Measurements from ENCODE around the gene HSFX3.
"Not testable (repeated sequence)": the region's sequence is repeated elsewhere in the genome, so short reads cannot be mapped to it uniquely, and the experiment has no call there.

The HSFX3 gene
- long read RNA-seq, donor 1, result 0 reads
- long read RNA-seq, donor 2, result 0 reads
- long read RNA-seq, donor 3, result 0 reads
- long read RNA-seq, donor 4, result 0 reads
- long read RNA-seq, donor 5, result 0 reads
- long read RNA-seq, donor 6, result 0 reads
- long read RNA-seq, donor 7, result 0 reads
- long read RNA-seq, donor 8, result 0 reads

DNA sequence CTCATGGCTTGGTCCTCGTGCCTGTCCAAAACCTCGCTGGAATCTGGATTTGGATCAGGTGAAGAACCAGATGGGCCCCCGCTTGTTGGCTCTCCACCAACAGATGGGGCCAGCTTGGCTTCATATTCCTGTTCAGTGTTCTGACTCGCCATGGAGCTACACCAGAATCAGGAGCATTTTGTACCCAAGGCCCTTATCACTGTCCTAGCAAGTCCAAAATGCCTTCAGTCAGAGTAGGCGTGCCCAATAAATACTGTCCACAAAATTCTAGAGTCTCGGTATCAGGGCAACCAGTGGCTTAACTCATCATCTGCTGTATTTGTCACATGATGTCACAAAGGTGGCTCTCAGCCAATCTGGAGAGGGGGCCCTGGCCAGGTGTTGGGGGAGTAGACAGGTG, at the start of gene HSFX3:
HSFX3 (minus strand) TSS at position 224 of the 400 bp plus-strand sequence; CDS start at position 152, 72 bp downstream.
- DNase-seq, result not testable (repeated sequence)

- not testable (repeated sequence) for DNase-seq
Measured at GRCh38 chrX:149598603-149599002, 48.9 kb upstream of the HSFX3 start.

- not testable (repeated sequence) for DNase-seq
Measured at GRCh38 chrX:149595943-149596342, 46.2 kb upstream of the HSFX3 start.

- DNase-seq, result not testable (repeated sequence)
Measured at GRCh38 chrX:149595214-149595613, 45.5 kb upstream of the HSFX3 start, which contains the start of gene HSFX2. TSS of gene HSFX2 (minus strand) at chrX:149595314. CDS start at chrX:149594700, 614 bp downstream.

DNA sequence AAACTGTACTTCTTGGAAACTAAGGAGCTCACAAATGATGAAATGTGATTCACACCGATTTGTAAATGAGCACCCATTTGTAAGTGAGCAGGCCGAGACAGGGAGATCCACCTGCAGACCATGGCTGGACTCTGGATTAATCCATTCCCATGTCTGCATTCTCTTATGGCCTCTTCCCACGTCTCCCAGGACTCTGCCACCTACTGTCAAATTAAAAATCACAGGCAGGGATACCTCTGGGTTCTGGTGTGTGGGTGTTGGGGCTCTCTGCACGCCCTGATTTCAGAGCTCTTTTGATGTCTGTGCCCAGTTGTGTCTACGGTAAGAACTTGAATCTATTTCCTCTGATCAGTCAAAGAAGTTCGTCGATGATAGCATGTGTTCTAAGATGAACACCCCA, 41.3 kb upstream of the HSFX3 start:
- DNase-seq, result not testable (repeated sequence)

GRCh38 chrX:149587359-149587758, 37.6 kb upstream of the HSFX3 start, which contains the start of gene MAGEA9B:
TSS of gene MAGEA9B (minus strand) at chrX:149587459. CDS start at chrX:149583179, 4,280 bp downstream.
- not testable (repeated sequence) for DNase-seq

DNA sequence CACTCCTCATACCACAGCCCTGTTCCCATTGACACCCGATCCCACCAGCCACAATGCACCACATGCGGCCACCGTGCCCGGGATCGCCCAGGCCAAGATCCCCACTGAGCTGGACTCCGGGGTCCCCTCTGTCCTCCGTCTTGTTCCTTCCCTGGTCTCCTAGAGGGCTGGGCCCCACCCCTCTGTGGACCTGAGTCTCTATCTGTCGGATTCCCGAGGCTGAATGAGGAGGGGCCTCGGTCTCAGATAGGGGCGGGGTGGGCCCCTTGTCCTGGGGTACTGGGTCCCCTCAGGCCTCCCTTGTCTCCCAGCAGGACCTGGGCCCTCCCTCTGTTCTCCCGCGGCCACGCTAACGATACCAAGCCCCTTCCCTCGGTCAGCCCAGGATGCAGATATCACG, 35.9 kb upstream of the HSFX3 start:
- not testable (repeated sequence) for DNase-seq

DNA sequence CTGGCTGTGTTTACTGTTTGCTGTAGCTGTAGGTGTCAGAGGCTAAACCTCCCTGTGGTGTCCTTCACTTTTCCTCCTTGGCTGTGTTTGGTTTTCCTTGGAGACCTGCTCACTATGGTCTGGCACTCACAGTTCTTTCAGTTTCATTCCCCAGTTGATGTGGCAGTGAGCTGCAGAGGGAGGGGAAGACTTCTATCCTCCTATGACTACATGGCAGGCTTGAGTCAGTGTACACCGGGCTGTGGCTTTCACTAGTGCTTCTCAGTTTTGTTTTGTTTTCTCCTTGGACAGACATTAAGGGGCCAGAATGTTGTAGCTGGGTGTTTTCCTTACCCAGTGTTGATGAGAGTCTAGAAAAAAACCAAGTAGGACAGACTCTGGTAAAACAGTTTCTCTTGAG, 23.7 kb upstream of the HSFX3 start:
- DNase-seq, result not testable (repeated sequence)

DNA sequence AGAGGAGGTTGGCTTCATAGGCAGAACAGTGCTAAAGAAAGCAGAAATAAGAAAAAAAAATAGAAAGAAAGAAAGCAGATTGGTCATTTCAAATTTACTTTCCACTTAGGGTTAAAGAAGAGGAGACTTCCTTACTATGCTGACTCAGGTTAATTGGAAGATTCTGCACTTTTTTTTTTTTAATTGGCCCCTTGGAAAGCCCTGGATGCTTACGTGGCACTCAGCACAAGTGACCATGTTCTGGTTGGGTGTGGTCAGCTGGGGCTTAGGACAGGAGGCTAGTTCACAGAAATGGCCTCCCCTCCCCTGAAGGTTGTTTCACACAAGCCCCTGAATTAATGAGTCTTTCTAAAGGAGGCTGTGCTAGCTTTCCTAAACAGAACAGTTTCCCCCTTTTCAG, 23.0 kb upstream of the HSFX3 start:
- no peak for DNase-seq

GRCh38 chrX:149571770-149572169, 22.0 kb upstream of the HSFX3 start:
- DNase-seq, result no peak

- no peak for DNase-seq
Measured at GRCh38 chrX:149570668-149571067, 20.9 kb upstream of the HSFX3 start.

- no peak for DNase-seq
Measured at GRCh38 chrX:149569770-149570169, 20.0 kb upstream of the HSFX3 start.

GRCh38 chrX:149568701-149569296, 19.1 kb upstream of the HSFX3 start:
- DNase-seq, result no peak

GRCh38 chrX:149567621-149568417, 18.1 kb upstream of the HSFX3 start:
- no peak for DNase-seq

GRCh38 chrX:149563359-149563758, 13.6 kb upstream of the HSFX3 start:
- no peak for DNase-seq

DNA sequence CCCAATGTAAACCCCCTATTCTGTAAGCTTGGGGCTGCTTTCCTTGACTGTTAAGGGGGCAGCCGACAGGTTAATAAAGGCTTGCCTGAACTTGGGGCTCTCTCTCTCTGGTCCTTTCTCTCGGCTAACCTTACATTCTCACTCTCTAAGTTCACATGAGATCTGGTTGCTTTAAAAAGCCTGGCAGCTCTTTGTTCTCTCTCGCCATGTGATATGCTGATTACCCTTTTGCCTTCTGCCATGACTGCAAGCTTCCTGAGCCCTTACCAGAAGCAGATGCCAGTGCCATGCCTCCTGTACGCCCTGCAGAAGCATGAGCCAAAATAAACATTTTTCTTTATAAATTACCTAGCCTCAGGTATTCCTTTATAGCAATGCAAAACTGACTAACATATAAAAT, 5.5 kb upstream of the HSFX3 start:
- not testable (repeated sequence) for DNase-seq

DNA sequence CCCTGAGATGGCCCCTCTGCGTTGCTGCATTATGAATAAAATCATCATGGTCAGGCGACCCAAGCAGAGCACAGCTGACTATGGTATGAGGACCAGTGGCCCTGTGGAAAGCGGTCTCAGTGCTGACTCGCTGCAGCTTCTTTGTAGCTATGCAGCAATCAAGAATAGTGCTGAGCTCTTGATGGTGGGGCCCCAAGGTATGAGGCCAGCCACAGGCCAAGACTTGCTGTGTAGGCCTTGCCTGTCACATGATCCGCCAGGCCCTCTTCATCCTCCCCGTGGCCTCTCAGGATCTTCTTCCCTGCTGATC, 2.2 kb upstream of the HSFX3 start:
- DNase-seq, result not testable (repeated sequence)

- DNase-seq, result not testable (repeated sequence)
Measured at GRCh38 chrX:149551245-149551938, 1.7 kb upstream of the HSFX3 start.

DNA sequence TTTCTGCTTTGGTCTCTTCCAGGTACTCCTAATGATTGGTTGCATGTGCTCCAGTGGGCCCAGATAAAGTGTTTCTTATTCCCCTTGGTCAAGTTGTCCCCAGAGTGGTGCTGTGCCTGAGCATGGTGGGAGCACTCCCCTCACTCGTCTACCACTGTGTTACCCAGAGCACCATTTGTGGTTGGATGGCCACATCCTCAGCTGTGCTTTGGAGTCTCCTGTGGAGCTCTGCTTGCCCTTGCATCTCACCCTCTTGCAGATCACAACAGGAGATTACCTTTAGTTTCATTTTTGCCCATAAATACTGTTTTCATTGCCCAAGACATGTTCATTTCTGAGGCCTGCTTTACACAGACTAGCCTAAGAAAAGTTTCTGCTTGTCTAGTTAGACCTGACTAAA, 730 bp upstream of the HSFX3 start:
- not testable (repeated sequence) for DNase-seq

DNA sequence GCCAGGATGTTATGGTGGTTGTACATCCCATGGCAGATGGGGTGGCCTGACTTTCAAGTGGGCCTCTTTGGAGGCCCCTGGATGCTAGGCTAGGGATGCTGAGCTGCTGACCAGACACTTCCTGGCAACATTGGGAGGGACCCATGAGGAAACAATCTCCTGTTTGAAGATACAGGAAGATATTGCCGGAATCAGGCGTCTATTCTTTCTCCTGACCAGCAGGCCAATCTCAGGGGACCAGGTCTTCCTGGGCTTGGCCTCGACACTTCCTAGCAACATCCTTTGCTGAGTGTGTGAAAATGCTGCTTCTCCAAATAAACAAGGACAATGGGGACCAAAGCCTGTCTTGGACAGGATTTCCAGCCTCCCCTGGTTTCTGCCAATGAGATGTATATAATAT, 1.9 kb downstream of the HSFX3 start:
- DNase-seq, result not testable (repeated sequence)

- DNase-seq, result not testable (repeated sequence)
Measured at GRCh38 chrX:149546962-149547361, 2.8 kb downstream of the HSFX3 start.
